Duodenal mucosa (tissue), 2 donors: ENCODE results near the gene ISM1.

ENCODE experiments used
- H3K27ac ChIP-seq: one replicate; pipeline ENCODE4 v1.7.0; 2013; ENCODE audit warnings: low read depth, low read length
- H3K27me3 ChIP-seq, 2 donors: one replicate each; pipeline ENCODE4 v1.7.0; 2013; ENCODE audit warnings: low read length in 2 of 2, control low read depth in 1 of 2; ENCODE audit not compliant: insufficient read depth in 2 of 2, control insufficient read depth in 1 of 2
- H3K36me3 ChIP-seq, 2 donors: one replicate each; pipeline ENCODE4 v1.7.0; 2013; ENCODE audit warnings: low read length in 2 of 2, control low read depth in 1 of 2; ENCODE audit not compliant: insufficient read depth in 2 of 2, control insufficient read depth in 1 of 2
- H3K4me1 ChIP-seq, 2 donors: one replicate each; pipeline ENCODE4 v1.7.0; 2013; ENCODE audit warnings: low read length in 2 of 2, control low read depth in 1 of 2; ENCODE audit not compliant: insufficient read depth in 2 of 2, control insufficient read depth in 1 of 2
- H3K4me3 ChIP-seq, 2 donors: one replicate each; pipeline ENCODE4 v1.7.0; 2013; ENCODE audit warnings: low read length in 2 of 2, low read depth in 1 of 2
- H3K9ac ChIP-seq, 2 donors: one replicate each; pipeline ENCODE4 v1.7.0; 2013; ENCODE audit warnings: low read length in 2 of 2, low read depth in 1 of 2
- H3K9me3 ChIP-seq, 2 donors: one replicate each; pipeline ENCODE4 v1.7.0; 2013; ENCODE audit warnings: low read length in 2 of 2, control low read depth in 1 of 2; ENCODE audit not compliant: control insufficient read depth in 1 of 2

Gene ISM1

DNA sequence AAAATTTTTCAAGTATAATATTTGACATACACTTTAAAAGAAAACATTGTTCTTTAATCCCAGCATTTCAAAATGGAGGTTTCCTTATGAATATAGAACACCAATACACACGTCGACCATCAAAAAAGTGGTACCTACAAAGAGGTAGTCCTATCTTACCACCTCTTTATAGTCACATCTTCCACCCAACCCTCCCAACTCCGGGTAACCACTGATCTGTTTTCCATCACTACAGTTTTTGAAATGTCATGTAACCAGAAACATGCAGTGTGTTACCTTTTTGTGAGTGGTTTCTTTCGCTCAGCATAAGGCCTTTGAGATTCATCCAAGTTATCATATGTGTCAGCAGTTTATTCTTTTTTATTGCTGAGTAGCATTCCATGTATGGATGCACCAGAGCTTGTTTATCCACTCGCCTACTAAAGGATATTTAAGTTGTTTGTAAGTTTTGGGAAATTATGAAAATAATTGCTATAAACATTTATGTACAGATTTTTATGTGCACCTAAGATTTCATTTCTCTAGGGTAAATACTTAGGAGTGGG, 104.8 kb downstream of the ISM1 start:
- Histone ChIP-seq H3K9me3 (no peaks in the 10 kb centered on the region), H3K4me3 (no peak overlapping the region), H3K27me3 (no peaks in the 10 kb centered on the region), H3K27ac (no peak overlapping the region), H3K9ac (no peak overlapping the region), H3K36me3 (no peaks in the 10 kb centered on the region), H3K4me1 (no peaks in the 10 kb centered on the region)

DNA sequence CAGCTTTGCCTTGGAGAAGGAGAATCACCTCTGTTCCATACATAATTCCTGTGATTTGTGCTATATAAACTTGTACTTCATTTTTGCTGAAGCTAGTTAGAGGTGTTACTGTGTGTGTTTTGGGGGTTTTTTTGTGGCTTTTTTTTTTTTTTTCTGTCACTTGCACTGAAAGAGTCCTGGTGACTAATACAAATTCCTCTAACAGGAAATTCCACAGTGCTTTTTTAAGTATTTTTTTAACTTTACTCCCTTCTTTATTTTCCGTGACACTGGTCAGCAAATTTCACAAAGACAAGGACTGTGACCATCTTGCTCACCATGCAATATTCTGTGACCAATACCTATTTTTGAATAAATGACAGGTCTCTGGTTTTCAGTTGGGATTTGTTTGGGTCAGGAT, 110.5 kb downstream of the ISM1 start:
- Histone ChIP-seq H3K27me3 (no peaks in the 10 kb centered on the region), H3K9me3 (no peaks in the 10 kb centered on the region), H3K27ac (no peak overlapping the region), H3K9ac (no peak overlapping the region), H3K4me1 (no peaks in the 10 kb centered on the region), H3K4me3 (no peak overlapping the region), H3K36me3 (no peaks in the 10 kb centered on the region)

- no peaks in the 10 kb centered on the region for H3K4me1 ChIP-seq
- no peak overlapping the region for H3K9ac ChIP-seq
- H3K4me3 ChIP-seq, result no peak overlapping the region
- no peaks in the 10 kb centered on the region for H3K9me3 ChIP-seq
- no peaks in the 10 kb centered on the region for H3K27me3 ChIP-seq
- H3K27ac ChIP-seq, result no peak overlapping the region
- no peaks in the 10 kb centered on the region for H3K36me3 ChIP-seq
These were observed 112.0 kb downstream of the ISM1 start for GRCh38 chr20:13333036-13333435.

- Histone ChIP-seq H3K27ac (no peak overlapping the region), H3K27me3 (no peaks in the 10 kb centered on the region), H3K36me3 (no peaks in the 10 kb centered on the region), H3K4me3 (no peak overlapping the region), H3K9me3 (no peaks in the 10 kb centered on the region), H3K4me1 (no peaks in the 10 kb centered on the region), H3K9ac (no peak overlapping the region)
These were observed 112.7 kb downstream of the ISM1 start for GRCh38 chr20:13333793-13334192.

- no peak overlapping the region for H3K27ac ChIP-seq
- no peaks in the 10 kb centered on the region for H3K9me3 ChIP-seq
- H3K27me3 ChIP-seq, result no peaks in the 10 kb centered on the region
- no peak overlapping the region for H3K4me3 ChIP-seq
- H3K36me3 ChIP-seq, result no peaks in the 10 kb centered on the region
- no peak overlapping the region for H3K9ac ChIP-seq
- H3K4me1 ChIP-seq, result peaks cover 0 to 4% of the 10 kb centered on the region in 2 donors
These were observed 115.4 kb downstream of the ISM1 start for GRCh38 chr20:13336308-13337089.

GRCh38 chr20:13337090-13337784, 116.2 kb downstream of the ISM1 start:
- H3K36me3 ChIP-seq, result no peaks in the 10 kb centered on the region
- no peak overlapping the region for H3K27ac ChIP-seq
- H3K9me3 ChIP-seq, result no peaks in the 10 kb centered on the region
- no peak overlapping the region for H3K4me3 ChIP-seq
- no peaks in the 10 kb centered on the region for H3K27me3 ChIP-seq
- H3K9ac ChIP-seq, result no peak overlapping the region
- peaks cover 0 to 4% of the 10 kb centered on the region in 2 donors for H3K4me1 ChIP-seq

DNA sequence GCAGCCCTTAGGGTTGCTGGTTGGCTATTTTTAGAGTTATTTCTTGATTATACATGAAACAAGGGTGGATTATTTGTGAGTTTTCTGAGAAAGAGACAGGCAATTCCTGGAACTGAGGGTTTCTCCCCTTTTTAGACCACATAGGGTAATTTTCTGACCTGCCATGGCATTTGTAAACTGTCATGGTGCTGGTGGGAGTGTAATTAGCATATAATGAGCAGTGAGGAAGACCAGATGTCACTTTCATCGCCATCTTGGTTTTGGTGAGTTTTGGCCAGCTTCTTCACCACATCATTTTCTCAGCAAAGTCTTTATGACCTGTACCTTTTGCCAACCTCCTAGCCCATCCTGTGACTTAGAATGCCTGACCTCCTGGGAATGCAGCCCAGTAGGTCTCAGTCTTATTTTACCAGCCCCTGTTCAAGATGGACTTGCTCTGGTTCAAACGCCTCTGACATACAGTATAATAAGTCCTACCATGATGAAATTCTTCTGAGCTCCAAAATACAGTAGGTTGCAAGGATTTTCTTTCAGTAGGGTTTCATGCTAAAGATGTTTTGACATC, 117.1 kb downstream of the ISM1 start:
- Histone ChIP-seq H3K27me3 (no peaks in the 10 kb centered on the region), H3K36me3 (no peaks in the 10 kb centered on the region), H3K4me1 (peaks cover 0 to 4% of the 10 kb centered on the region in 2 donors), H3K9me3 (no peaks in the 10 kb centered on the region), H3K27ac (no peak overlapping the region), H3K9ac (no peak overlapping the region), H3K4me3 (no peak overlapping the region)

DNA sequence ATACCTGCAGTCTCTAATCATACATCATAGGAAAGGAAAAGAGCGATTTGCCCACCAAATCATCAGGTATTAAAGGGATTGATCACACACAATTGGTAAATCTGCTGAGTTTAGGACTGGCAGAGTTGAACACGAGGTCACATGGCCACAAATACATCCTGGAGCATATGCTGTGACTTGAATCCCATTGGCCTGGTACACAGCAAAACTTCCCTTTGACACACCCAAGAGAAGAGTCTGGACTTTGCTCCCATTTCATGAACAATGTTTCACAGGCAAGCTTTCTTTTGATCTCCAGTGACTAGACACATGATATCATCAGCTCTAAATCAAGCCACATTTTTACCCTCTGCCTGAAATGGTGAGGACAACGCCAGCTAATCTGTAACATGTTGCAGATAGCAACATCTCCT, 117.9 kb downstream of the ISM1 start:
- H3K4me3 ChIP-seq, result no peak overlapping the region

DNA sequence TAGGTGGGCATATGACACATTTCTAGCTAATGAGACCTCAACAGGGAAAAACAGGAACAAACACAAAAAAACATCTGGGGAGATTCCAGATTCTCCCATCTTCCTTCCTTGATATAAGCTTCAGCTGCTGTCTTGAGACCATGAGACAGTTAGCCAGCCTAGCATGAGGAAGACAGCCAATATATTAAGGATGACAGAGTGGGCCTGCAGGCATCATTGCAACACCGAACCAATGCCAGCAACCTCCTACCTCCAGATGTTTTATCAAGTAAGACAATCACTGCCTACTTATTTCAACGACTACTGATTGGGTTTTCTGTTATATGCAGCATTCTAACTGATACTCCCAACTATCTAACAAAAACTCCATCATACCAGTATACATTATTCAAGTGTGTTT, 119.0 kb downstream of the ISM1 start:
- H3K9me3 ChIP-seq, result no peaks in the 10 kb centered on the region
- H3K4me3 ChIP-seq, result no peak overlapping the region
- H3K9ac ChIP-seq, result no peak overlapping the region
- H3K27me3 ChIP-seq, result no peaks in the 10 kb centered on the region
- H3K36me3 ChIP-seq, result no peaks in the 10 kb centered on the region
- peaks cover 0 to 4% of the 10 kb centered on the region in 2 donors for H3K4me1 ChIP-seq
- no peak overlapping the region for H3K27ac ChIP-seq

More for the DNA sequence above, 117.9 kb downstream of the ISM1 start:
- Histone ChIP-seq H3K27ac (no peak overlapping the region), H3K9ac (no peak overlapping the region), H3K9me3 (no peaks in the 10 kb centered on the region), H3K4me1 (peaks cover 0 to 4% of the 10 kb centered on the region in 2 donors), H3K36me3 (no peaks in the 10 kb centered on the region), H3K27me3 (no peaks in the 10 kb centered on the region)
